Measurements from ENCODE around the gene STMN3. TPM values are rescaled to one million over a fixed set of nuclear protein-coding genes. Genes with fewer than 3 reads are reported as not detected.

STMN3 gene
- total RNA-seq, 1 experiment from 2014 or later, result 138 TPM

GRCh38 chr20:63606686-63607085, 46.5 kb downstream of the STMN3 start:
- no peaks in the 10 kb centered on the region for H3K27me3 ChIP-seq (ENCODE audit: insufficient read depth, low read length)
- no peak overlapping the region for H3K4me2 ChIP-seq (ENCODE audit: low read length)
- TF ChIP-seq CTCF (IDR thresholded peaks at IDR 0.05 in 2 of 3, conservative IDR thresholded peaks at IDR 0.05 in 1 of 3; ENCODE audit: borderline replicate concordance in 1 of 3, insufficient read depth in 1 of 3, low read depth in 2 of 3, low read length in 2 of 3) (no peak), JUND (IDR thresholded peaks at IDR 0.05) (no peak), EGR1 (IDR thresholded peaks at IDR 0.05; ENCODE audit: low read depth) (no peak), ZFX (IDR thresholded peaks at IDR 0.05) (no peak), EZH2 (IDR thresholded peaks at IDR 0.05) (no peak), CBX3 (IDR thresholded peaks at IDR 0.05; ENCODE audit: low read depth) (no peak), TCF7L2 (IDR thresholded peaks at IDR 0.05; ENCODE audit: borderline replicate concordance, extremely low read depth, insufficient read depth, insufficient read length) (no peak)
- intact Hi-C loops (cut with micrococcal nuclease), result no loop called here
- no peak overlapping the region for H3K27ac ChIP-seq (ENCODE audit: low read depth, low read length)
- no TSS peak for BruUV-seq (replicated peaks)
- H3K9ac ChIP-seq (ENCODE audit: low read length), result no peak overlapping the region
- POLR2A ChIA-PET, result no interaction called here
- H3K9me2 ChIP-seq (ENCODE audit: insufficient read depth), result no peaks in the 10 kb centered on the region
- RAD21 ChIA-PET (ENCODE audit: low non-redundant PET in 1 of 2, low total read pairs in 2 of 2, uncharacterized antibody in 2 of 2, unreplicated experiment in 2 of 2), result no interaction called here
- no peaks in the 10 kb centered on the region for H4K20me1 ChIP-seq (ENCODE audit: insufficient read depth)
- H2AFZ ChIP-seq (ENCODE audit: low read depth, low read length, poor library complexity, severe bottlenecking), result no peak overlapping the region
- no peaks in the 10 kb centered on the region for H3K9me3 ChIP-seq (ENCODE audit: control insufficient read depth in 1 of 2, insufficient read depth in 1 of 2, low read depth in 1 of 2, low read length in 2 of 2)
- ATAC-seq (no peak), DNase-seq (ENCODE audit: low read depth, low spot score) (no peak)
- H3K79me2 ChIP-seq (ENCODE audit: insufficient read depth, low read length), result peaks cover 10% of the 10 kb centered on the region; the same call in 1 of the 2 replicates
- H3K4me1 ChIP-seq (ENCODE audit: control insufficient read depth in 1 of 2, insufficient read depth in 2 of 2, low read length in 2 of 2), result no peaks in the 10 kb centered on the region
- peaks cover 2 to 14% of the 10 kb centered on the region in 2 experiments; a peak in 1 of 4 replicates for H3K36me3 ChIP-seq (ENCODE audit: control insufficient read depth in 1 of 2, insufficient read depth in 2 of 2, low read length in 2 of 2)
- CTCF ChIA-PET, result no interaction called here
- H3K4me3 ChIP-seq (replicated peaks in 1 of 2; ENCODE audit: low read depth in 1 of 2, low read length in 2 of 2), result no peak overlapping the region

DNA sequence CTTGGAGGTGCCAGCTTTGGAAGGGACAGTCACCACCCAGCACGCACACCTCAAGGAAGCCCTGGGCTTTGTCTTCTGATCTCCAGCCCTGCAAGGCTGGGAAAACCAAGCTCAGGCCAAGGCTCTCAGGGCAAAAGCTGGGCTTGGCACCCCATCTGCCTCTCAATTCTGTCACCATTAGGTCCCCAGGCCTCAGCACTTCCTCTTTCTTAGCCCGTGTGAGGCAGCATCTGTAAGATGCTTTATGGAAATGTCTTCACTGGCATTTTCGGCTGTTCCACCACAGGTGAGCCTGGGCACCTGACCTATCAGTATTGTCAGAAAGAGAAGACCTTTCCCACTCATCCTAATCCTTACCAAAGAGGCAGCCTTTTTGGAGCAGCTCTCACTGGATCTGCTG, 50.9 kb downstream of the STMN3 start:
- no peak overlapping the region for H2AFZ ChIP-seq (ENCODE audit: low read depth, low read length, poor library complexity, severe bottlenecking)
- no peaks in the 10 kb centered on the region for H3K9me2 ChIP-seq (ENCODE audit: insufficient read depth)
- no peak overlapping the region for H3K4me3 ChIP-seq (replicated peaks in 1 of 2; ENCODE audit: low read depth in 1 of 2, low read length in 2 of 2)
- no peaks in the 10 kb centered on the region for H3K27me3 ChIP-seq (ENCODE audit: insufficient read depth, low read length)
- H3K36me3 ChIP-seq (ENCODE audit: control insufficient read depth in 1 of 2, insufficient read depth in 2 of 2, low read length in 2 of 2), result peaks cover 2 to 14% of the 10 kb centered on the region in 2 experiments; a peak in 2 of 4 replicates
- no peak overlapping the region for H3K4me2 ChIP-seq (ENCODE audit: low read length)
- H3K27ac ChIP-seq (ENCODE audit: low read depth, low read length), result no peak overlapping the region
- ChIA-PET CTCF (no interaction called here), RAD21 (ENCODE audit: low non-redundant PET in 1 of 2, low total read pairs in 2 of 2, uncharacterized antibody in 2 of 2, unreplicated experiment in 2 of 2) (no interaction called here), POLR2A (no interaction called here)
- no peak for TF ChIP-seq YY1 (IDR thresholded peaks at IDR 0.05; ENCODE audit: extremely low read depth, insufficient replicate concordance, low read depth, low read length)
- TF ChIP-seq POLR2AphosphoS5 (IDR thresholded peaks at IDR 0.05; ENCODE audit: low read depth, low read length), result no peak
- TF ChIP-seq JUND (IDR thresholded peaks at IDR 0.05), result no peak
- no peak for TF ChIP-seq EZH2 (IDR thresholded peaks at IDR 0.05)
- no peak for TF ChIP-seq EZH2phosphoT487 (IDR thresholded peaks at IDR 0.05; ENCODE audit: borderline replicate concordance)
- no peak for TF ChIP-seq POLR2A (IDR thresholded peaks at IDR 0.05; ENCODE audit: borderline replicate concordance, extremely low read depth, insufficient read depth, insufficient read length)
- no peak for TF ChIP-seq CBX3 (IDR thresholded peaks at IDR 0.05; ENCODE audit: low read depth)
- TF ChIP-seq REST (IDR thresholded peaks at IDR 0.05; ENCODE audit: low read depth), result no peak
- no peak for TF ChIP-seq MAX (IDR thresholded peaks at IDR 0.05)
- no peak overlapping the region for H3K9ac ChIP-seq (ENCODE audit: low read length)
- no TSS peak for BruUV-seq (replicated peaks)
- H3K9me3 ChIP-seq (ENCODE audit: control insufficient read depth in 1 of 2, insufficient read depth in 1 of 2, low read depth in 1 of 2, low read length in 2 of 2), result no peaks in the 10 kb centered on the region
- intact Hi-C loops (cut with micrococcal nuclease), result no loop called here
- peaks cover 3% of the 10 kb centered on the region; the same call in 1 of the 2 replicates for H3K79me2 ChIP-seq (ENCODE audit: insufficient read depth, low read length)
- H4K20me1 ChIP-seq (ENCODE audit: insufficient read depth), result no peaks in the 10 kb centered on the region
- ATAC-seq (no peak), DNase-seq (ENCODE audit: low read depth, low spot score) (no peak)
- H3K4me1 ChIP-seq (ENCODE audit: control insufficient read depth in 1 of 2, insufficient read depth in 2 of 2, low read length in 2 of 2), result peaks cover 8 to 19% of the 10 kb centered on the region in 2 experiments; a peak in 3 of 4 replicates
